Calu3 (cell line): ENCODE results near the gene PIEZO1. TPM values are rescaled to one million over a fixed set of nuclear protein-coding genes. Genes with fewer than 3 reads are reported as not detected.

ENCODE experiments used
- BruUV-seq: library from RNA; stranded (reverse); fragments of 400-500 nt; replicated peaks from 2 replicates; lab custom pipeline; 2021; lab: Mats Ljungman, UMichigan
- CTCF ChIA-PET: fragments of 300-600 bp; sonication (Branson Sonifier 250); formaldehyde crosslinking; loops from one replicate; lab custom pipeline; 2022; ENCODE audit warnings: antibody characterized with exemption; lab: Charles Lee
- DNase-seq: peaks from one replicate; pipeline ENCODE4 v3.0.0; 2022
- H3K27ac Mint-ChIP-seq: one replicate; pipeline ENCODE4 v1.8.0; 2022; ENCODE audit warnings: mixed read lengths; ENCODE audit not compliant: unreplicated experiment
- H3K27me3 Mint-ChIP-seq: one replicate; pipeline ENCODE4 v1.8.0; 2022; ENCODE audit warnings: mixed read lengths; ENCODE audit not compliant: unreplicated experiment
- H3K36me3 Mint-ChIP-seq: one replicate; pipeline ENCODE4 v1.8.0; 2022; ENCODE audit warnings: mild to moderate bottlenecking, moderate library complexity, mixed read lengths; ENCODE audit not compliant: insufficient read depth, unreplicated experiment
- H3K4me1 Mint-ChIP-seq: one replicate; pipeline ENCODE4 v1.8.0; 2022; ENCODE audit warnings: mild to moderate bottlenecking, low read depth, mixed read lengths; ENCODE audit not compliant: unreplicated experiment
- H3K4me3 Mint-ChIP-seq: one replicate; pipeline ENCODE4 v1.8.0; 2022; ENCODE audit warnings: mild to moderate bottlenecking, low read depth, moderate library complexity, mixed read lengths; ENCODE audit not compliant: unreplicated experiment
- H3K9me3 Mint-ChIP-seq: one replicate; pipeline ENCODE4 v1.8.0; 2022; ENCODE audit warnings: low read depth, mixed read lengths; ENCODE audit not compliant: unreplicated experiment
- intact Hi-C: fragments of 100-400 bp; cut with micrococcal nuclease; formaldehyde crosslinking; loops from one replicate; pipeline ENCODE4 v1.10.0; 2022; ENCODE audit not compliant: unreplicated experiment
- total RNA-seq: library from RNA; stranded (reverse); gene quantifications from 2 replicates; pipeline ENCODE4 v1.2.3, GENCODE V29; 2022
- TF ChIP-seq, protein P1 (sequence below): fragments of 200-600 bp; IDR thresholded peaks from one replicate; pipeline ENCODE4 v1.8.0; 2022; ENCODE audit warnings: antibody characterized with exemption; ENCODE audit not compliant: unreplicated experiment

Gene PIEZO1
- total RNA-seq, 1 experiment from 2014 or later, result 199 TPM

DNA sequence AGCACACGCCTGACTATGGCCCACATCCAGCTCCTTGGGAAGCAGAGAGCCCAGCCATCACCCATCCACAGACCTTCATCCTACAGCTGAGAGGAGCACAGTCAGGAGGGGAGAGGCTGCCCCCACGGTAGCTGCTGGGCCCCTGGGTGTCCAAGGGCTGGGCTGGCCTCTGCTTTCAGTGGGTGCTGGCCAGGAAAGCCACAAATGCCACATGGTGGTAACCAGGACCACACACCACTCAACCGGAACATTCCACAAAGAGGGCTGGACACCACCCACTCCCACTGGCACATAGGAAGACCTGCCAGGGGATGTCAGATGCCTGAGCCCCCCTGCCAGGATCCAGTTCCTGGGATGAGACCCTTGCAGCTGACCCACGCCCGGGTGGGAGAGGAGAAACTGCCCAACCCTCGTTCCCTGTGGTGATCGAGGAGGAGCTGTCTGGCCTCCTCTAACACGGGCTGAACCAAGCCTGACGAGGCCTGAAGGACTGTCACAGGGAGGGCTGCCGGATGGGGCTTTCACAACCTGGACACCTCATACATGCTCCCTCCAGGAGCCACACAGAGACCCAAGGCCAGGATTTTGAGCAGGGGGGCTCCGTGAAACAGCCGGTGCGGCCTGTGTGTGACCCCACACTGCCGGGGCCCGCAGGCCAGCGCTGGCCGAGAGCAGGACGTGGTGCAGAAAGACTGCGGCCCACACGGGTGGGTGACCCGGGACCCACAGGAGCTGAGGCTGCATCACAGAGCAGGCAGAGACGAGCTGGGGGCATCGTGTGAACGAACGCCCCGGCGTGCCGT is 30.7 kb downstream of the PIEZO1 start:
- Mint-ChIP-seq H3K4me1 (peaks cover 25% of the 10 kb centered on the region), H3K27me3 (no peaks in the 10 kb centered on the region), H3K9me3 (no peaks in the 10 kb centered on the region), H3K36me3 (peaks cover 16% of the 10 kb centered on the region), H3K4me3 (no peak overlapping the region), H3K27ac (no peak overlapping the region)
- DNase-seq, result no peak
- CTCF ChIA-PET, result interaction anchor here (0.5 to 0.6 kb wide), 2 partner anchors 48 to 67 kb away, joined by 3 to 5 read pairs; no protein-coding TSS in a partner anchor
- intact Hi-C loops, result no loop called here
- TF ChIP-seq, protein P1, sequence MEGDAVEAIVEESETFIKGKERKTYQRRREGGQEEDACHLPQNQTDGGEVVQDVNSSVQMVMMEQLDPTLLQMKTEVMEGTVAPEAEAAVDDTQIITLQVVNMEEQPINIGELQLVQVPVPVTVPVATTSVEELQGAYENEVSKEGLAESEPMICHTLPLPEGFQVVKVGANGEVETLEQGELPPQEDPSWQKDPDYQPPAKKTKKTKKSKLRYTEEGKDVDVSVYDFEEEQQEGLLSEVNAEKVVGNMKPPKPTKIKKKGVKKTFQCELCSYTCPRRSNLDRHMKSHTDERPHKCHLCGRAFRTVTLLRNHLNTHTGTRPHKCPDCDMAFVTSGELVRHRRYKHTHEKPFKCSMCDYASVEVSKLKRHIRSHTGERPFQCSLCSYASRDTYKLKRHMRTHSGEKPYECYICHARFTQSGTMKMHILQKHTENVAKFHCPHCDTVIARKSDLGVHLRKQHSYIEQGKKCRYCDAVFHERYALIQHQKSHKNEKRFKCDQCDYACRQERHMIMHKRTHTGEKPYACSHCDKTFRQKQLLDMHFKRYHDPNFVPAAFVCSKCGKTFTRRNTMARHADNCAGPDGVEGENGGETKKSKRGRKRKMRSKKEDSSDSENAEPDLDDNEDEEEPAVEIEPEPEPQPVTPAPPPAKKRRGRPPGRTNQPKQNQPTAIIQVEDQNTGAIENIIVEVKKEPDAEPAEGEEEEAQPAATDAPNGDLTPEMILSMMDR, result no peak
- no TSS peak for BruUV-seq

DNA sequence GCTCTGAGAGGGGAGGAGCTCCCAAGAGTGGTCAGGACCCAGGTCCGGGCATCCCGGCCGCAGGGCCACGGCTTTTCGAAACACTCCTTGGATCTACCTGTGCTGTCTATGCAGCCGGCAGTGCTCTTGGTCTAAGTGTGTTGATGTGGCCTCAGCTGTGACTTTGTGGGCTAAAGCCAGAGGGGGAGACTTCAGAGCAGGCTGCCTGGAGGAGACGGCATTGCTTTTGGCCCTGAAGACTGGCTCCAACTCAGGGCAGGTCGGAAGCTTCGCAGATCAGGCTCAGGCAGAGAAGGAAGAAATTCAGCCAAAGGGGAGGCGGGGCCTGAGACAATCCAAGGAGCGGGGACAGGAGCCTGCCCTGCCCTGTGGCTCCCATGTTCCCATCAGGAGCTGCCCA is 31.4 kb downstream of the PIEZO1 start:
- no TSS peak for BruUV-seq
- Mint-ChIP-seq H3K4me1 (peaks cover 18% of the 10 kb centered on the region), H3K4me3 (no peak overlapping the region), H3K27me3 (no peaks in the 10 kb centered on the region), H3K36me3 (peaks cover 18% of the 10 kb centered on the region), H3K27ac (no peak overlapping the region), H3K9me3 (no peaks in the 10 kb centered on the region)
- DNase-seq, result no peak
- TF ChIP-seq, protein P1, result no peak
- intact Hi-C loops, result no loop called here
- CTCF ChIA-PET, result interaction anchor here (0.6 kb wide), 1 partner anchor 49 kb away, joined by 3 read pairs; no protein-coding TSS in a partner anchor

DNA sequence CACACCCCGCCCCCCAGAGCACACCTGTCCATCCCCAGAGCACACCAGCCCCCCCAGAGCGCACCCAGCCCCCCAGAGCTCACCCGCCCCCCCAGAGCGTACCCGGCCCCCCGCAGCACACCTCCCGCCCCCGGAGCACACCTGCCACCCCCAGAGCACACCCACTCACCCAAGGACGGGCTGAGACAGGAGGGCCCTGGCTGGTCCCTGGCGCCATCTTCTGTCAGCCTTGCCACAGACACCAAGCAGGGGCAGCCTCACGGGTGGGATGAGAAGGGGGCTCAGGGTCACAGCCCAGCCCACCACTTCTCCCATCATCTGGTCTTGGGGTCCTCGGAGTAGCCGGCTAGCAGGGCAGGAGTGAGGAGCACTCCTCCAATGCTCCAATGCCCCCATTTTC is 31.8 kb downstream of the PIEZO1 start:
- H3K9me3 Mint-ChIP-seq, result no peaks in the 10 kb centered on the region
- intact Hi-C loops, result no loop called here
- no TSS peak for BruUV-seq
- DNase-seq, result no peak
- H3K4me1 Mint-ChIP-seq, result peaks cover 14% of the 10 kb centered on the region
- TF ChIP-seq, protein P1, result no peak
- CTCF ChIA-PET, result interaction anchor here (0.7 kb wide), 1 partner anchor 9 kb away, joined by 4 read pairs; no protein-coding TSS in a partner anchor
- no peak overlapping the region for H3K4me3 Mint-ChIP-seq
- no peak overlapping the region for H3K27ac Mint-ChIP-seq
- H3K36me3 Mint-ChIP-seq, result peaks cover 20% of the 10 kb centered on the region
- H3K27me3 Mint-ChIP-seq, result no peaks in the 10 kb centered on the region

DNA sequence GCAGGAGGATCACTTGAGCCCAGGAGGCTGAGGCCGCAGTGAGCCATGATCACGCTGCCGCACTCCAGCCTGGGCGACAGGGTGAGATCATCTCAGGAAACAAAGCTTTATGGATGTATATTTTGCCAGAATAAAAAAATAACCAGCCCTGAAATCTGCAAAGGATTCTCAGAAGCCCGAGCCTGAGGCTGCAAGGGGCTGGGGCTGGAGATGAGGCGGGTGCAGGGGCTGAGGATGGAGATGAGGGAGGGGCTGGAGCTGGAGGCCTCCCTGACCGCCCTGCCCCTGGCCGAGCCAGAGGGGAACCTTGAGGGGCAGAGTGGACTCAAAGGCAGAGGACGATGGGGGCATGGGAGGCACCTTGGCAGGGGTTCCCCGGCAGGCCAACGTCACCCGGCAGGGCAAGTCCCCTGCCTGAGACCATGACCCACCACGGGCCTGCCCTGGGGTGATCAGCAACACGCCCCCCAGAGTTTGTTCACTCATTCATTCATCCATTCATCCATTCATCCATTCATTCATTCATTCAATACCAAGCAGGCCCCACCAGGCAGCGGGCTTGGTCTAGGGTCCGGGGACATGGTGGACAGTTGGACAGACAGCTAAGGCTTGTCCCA is 32.5 kb downstream of the PIEZO1 start:
- TF ChIP-seq, protein P1, result no peak
- no peak for DNase-seq
- BruUV-seq, result no TSS peak
- Mint-ChIP-seq H3K4me1 (peaks cover 12% of the 10 kb centered on the region), H3K27ac (no peak overlapping the region), H3K9me3 (no peaks in the 10 kb centered on the region), H3K27me3 (no peaks in the 10 kb centered on the region), H3K4me3 (no peak overlapping the region), H3K36me3 (peaks cover 20% of the 10 kb centered on the region)
- CTCF ChIA-PET, result interaction anchor here (0.7 kb wide), 1 partner anchor 10 kb away, joined by 4 read pairs; no protein-coding TSS in a partner anchor
- intact Hi-C loops, result no loop called here
